A549 treated with AZD2906 at 1 μM for 4 hours (cell line): ENCODE data around the gene IP6K3. TPM values are rescaled to one million over a fixed set of nuclear protein-coding genes. Genes with fewer than 3 reads are reported as not detected.

Source experiments
- total RNA-seq: library from RNA; stranded (reverse); fragments of 200-300 nt; extraction: Qiagen RNA extraction; gene quantifications from 5 replicates; pipeline ENCODE4 v1.2.3, GENCODE V29; 2022

Gene IP6K3
- total RNA-seq = 1.5 to 2.5 TPM (median 2.4 TPM) in 5 replicates

GRCh38 chr6:33746651-33747100 is at the start of gene IP6K3:
Gene IP6K3 (minus strand): TSS chr6:33746905. CDS start chr6:33735476, 11,429 bp downstream.

GRCh38 chr6:33788694-33789549 is 42.2 kb upstream of the IP6K3 start, which contains the start of gene LEMD2:
Gene LEMD2 (minus strand): TSS chr6:33789130. CDS start chr6:33789116, 14 bp downstream.

GRCh38 chr6:33711140-33712129 is 35.3 kb downstream of the IP6K3 start, which contains the start of gene UQCC2:
Gene UQCC2 (minus strand): TSS chr6:33711700. CDS start chr6:33711686, 14 bp downstream.

Other genes with a start within 250 kb of the IP6K3 start
- 42.2 to 47.0 TPM (median 44.5 TPM) in 5 replicates for gene BAK1, start 166.6 kb downstream of the IP6K3 start, total RNA-seq
- 39.1 to 54.2 TPM (median 45.8 TPM) in 5 replicates for gene ITPR3, start 125.6 kb downstream of the IP6K3 start, total RNA-seq
- 66.7 to 116 TPM (median 101 TPM) in 5 replicates for gene UQCC2, start 35.2 kb downstream of the IP6K3 start, total RNA-seq
- gene LEMD2, start 42.2 kb upstream of the IP6K3 start, total RNA-seq = 34.7 to 43.0 TPM (median 39.8 TPM) in 5 replicates
- not detected in 5 replicates for gene MLN, start 57.1 kb upstream of the IP6K3 start, total RNA-seq